ENCODE results near the gene ADAM15.

The ADAM15 gene

DNA sequence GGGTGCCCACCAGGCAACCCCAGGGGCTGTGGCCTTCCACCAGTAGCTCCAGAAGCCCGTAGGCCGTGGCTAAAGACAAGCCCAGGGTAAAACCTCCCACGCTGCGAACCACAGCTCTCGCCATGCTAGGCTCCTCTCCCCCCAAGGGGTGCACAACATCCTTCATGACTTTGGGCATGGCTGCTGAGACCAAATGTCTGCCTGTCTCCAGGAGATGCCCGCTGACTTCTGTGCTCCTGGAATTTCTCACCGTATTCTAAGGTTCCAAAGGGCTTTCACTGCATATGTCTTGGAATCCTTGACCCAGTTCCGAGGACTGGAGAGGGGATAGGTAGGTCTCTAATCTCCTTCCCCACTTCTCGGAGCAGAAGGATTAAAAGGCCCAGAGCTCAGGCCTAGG, 17.6 kb upstream of the ADAM15 start, which contains the start of the genes DCST1 and DCST2:
Gene DCST1 (plus strand): TSS at position 301 of the 400 bp plus-strand sequence. CDS start 213 bp downstream, outside the sequence.
Gene DCST2 (minus strand): TSS at position 258 of the 400 bp plus-strand sequence. CDS start 80 bp downstream, at position 178.
- TF ChIP-seq, protein P1, sequence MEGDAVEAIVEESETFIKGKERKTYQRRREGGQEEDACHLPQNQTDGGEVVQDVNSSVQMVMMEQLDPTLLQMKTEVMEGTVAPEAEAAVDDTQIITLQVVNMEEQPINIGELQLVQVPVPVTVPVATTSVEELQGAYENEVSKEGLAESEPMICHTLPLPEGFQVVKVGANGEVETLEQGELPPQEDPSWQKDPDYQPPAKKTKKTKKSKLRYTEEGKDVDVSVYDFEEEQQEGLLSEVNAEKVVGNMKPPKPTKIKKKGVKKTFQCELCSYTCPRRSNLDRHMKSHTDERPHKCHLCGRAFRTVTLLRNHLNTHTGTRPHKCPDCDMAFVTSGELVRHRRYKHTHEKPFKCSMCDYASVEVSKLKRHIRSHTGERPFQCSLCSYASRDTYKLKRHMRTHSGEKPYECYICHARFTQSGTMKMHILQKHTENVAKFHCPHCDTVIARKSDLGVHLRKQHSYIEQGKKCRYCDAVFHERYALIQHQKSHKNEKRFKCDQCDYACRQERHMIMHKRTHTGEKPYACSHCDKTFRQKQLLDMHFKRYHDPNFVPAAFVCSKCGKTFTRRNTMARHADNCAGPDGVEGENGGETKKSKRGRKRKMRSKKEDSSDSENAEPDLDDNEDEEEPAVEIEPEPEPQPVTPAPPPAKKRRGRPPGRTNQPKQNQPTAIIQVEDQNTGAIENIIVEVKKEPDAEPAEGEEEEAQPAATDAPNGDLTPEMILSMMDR (IDR thresholded peaks at IDR 0.05; ENCODE audit: low read length) = no peak
- no peak for TF ChIP-seq EZH2 (IDR thresholded peaks at IDR 0.05; ENCODE audit: borderline replicate concordance, low read length)
- H4K20me1 ChIP-seq (ENCODE audit: insufficient read depth, low read length) = no peaks in the 10 kb centered on the region
- H3F3A ChIP-seq (ENCODE audit: insufficient read depth, low read length) = no peaks in the 10 kb centered on the region
- H3K9me2 ChIP-seq (ENCODE audit: low read depth, low read length) = no peaks in the 10 kb centered on the region
- H3K9ac ChIP-seq (ENCODE audit: low read length) = no peak within 1 kb of the TSS
- H2AFZ ChIP-seq (ENCODE audit: low read length) = no peak within 1 kb of the TSS
- H3K4me3 ChIP-seq (ENCODE audit: low read depth, low read length, poor library complexity, severe bottlenecking) = no peak within 1 kb of the TSS
- H3K9me3 ChIP-seq (ENCODE audit: low read length) = no peaks in the 10 kb centered on the region
- H3K79me2 ChIP-seq (ENCODE audit: insufficient read depth, low read length) = no peaks in the 10 kb centered on the region
- H3K27ac ChIP-seq (ENCODE audit: low read depth, low read length, poor library complexity, severe bottlenecking) = no peak within 1 kb of the TSS
- H3K27me3 ChIP-seq (ENCODE audit: insufficient read depth, low read length) = peaks cover 8% of the 10 kb centered on the region; the same call in 1 of the 2 replicates
- no peaks in the 10 kb centered on the region for H3K4me1 ChIP-seq (ENCODE audit: insufficient read depth, low read length, severe bottlenecking)
- H3K4me2 ChIP-seq (ENCODE audit: low read length) = no peak within 1 kb of the TSS
- H3K36me3 ChIP-seq (ENCODE audit: insufficient read depth, low read length) = no peaks in the 10 kb centered on the region

DNA sequence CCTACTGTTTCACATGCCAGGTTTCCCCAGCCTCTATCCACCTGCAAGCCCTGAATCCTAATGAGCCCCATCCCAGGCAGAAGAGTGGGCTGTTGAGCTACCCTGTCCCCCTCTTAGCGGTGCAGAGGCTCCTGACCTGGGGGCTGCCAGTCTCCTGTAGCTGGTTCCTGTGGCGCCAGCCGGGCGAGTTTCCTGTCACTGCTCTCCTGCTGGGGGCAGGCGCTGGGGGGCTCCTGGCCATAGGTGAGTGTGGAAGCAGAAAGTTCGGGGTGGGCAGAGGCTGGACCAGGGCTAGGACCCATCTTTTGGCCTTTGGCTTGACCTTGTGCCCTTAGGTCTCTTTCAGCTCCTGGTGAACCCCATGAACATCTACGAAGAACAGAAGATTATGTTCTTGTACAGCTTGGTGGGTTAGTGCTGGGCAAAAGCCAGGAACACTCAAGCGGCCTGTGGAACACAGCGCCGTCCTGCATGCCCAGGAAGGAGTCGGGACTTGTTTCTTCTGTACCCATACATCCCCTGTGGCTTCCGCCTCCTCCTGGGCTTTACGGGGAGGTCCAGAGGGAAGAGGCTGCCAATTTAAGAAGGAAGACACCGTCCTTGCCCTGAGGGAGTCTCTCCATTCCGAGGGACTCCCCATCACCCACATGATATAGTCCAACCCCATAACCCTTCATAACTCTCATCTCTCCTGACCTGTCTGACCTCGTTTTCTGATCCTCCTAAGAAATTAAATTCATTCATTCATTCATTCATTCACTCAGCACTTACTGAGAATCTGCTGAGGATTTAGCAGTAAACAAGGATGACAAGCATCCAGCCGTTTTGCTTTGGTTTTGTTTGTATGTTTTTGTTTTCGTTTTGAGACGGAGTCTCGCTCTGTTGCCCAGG, 16.6 kb upstream of the ADAM15 start:
- Histone ChIP-seq H3K27me3 (ENCODE audit: insufficient read depth, low read length) (peaks cover 8% of the 10 kb centered on the region; the same call in 1 of the 2 replicates), H3K4me3 (ENCODE audit: low read depth, low read length, poor library complexity, severe bottlenecking) (no peak overlapping the region), H4K20me1 (ENCODE audit: insufficient read depth, low read length) (no peaks in the 10 kb centered on the region), H3K27ac (ENCODE audit: low read depth, low read length, poor library complexity, severe bottlenecking) (no peak overlapping the region), H3K9ac (ENCODE audit: low read length) (no peak overlapping the region), H3K36me3 (ENCODE audit: insufficient read depth, low read length) (no peaks in the 10 kb centered on the region), H3K9me3 (ENCODE audit: low read length) (no peaks in the 10 kb centered on the region), H3K79me2 (ENCODE audit: insufficient read depth, low read length) (no peaks in the 10 kb centered on the region), H2AFZ (ENCODE audit: low read length) (no peak overlapping the region), H3K4me2 (ENCODE audit: low read length) (no peak overlapping the region), H3F3A (ENCODE audit: insufficient read depth, low read length) (no peaks in the 10 kb centered on the region), H3K4me1 (ENCODE audit: insufficient read depth, low read length, severe bottlenecking) (no peaks in the 10 kb centered on the region), H3K9me2 (ENCODE audit: low read depth, low read length) (no peaks in the 10 kb centered on the region)
- TF ChIP-seq, protein P1 (IDR thresholded peaks at IDR 0.05; ENCODE audit: low read length) = no peak
- no peak for TF ChIP-seq EZH2 (IDR thresholded peaks at IDR 0.05; ENCODE audit: borderline replicate concordance, low read length)

GRCh38 chr1:155035936-155036335, 15.2 kb upstream of the ADAM15 start:
- Histone ChIP-seq H3K79me2 (ENCODE audit: insufficient read depth, low read length) (no peaks in the 10 kb centered on the region), H4K20me1 (ENCODE audit: insufficient read depth, low read length) (no peaks in the 10 kb centered on the region), H3F3A (ENCODE audit: insufficient read depth, low read length) (no peaks in the 10 kb centered on the region), H3K9ac (ENCODE audit: low read length) (no peak overlapping the region), H3K4me3 (ENCODE audit: low read depth, low read length, poor library complexity, severe bottlenecking) (no peak overlapping the region), H3K9me2 (ENCODE audit: low read depth, low read length) (no peaks in the 10 kb centered on the region), H3K36me3 (ENCODE audit: insufficient read depth, low read length) (no peaks in the 10 kb centered on the region), H3K9me3 (ENCODE audit: low read length) (no peaks in the 10 kb centered on the region), H3K27me3 (ENCODE audit: insufficient read depth, low read length) (peaks cover 11% of the 10 kb centered on the region), H3K27ac (ENCODE audit: low read depth, low read length, poor library complexity, severe bottlenecking) (no peak overlapping the region), H2AFZ (ENCODE audit: low read length) (no peak overlapping the region), H3K4me1 (ENCODE audit: insufficient read depth, low read length, severe bottlenecking) (no peaks in the 10 kb centered on the region), H3K4me2 (ENCODE audit: low read length) (no peak overlapping the region)
- TF ChIP-seq, protein P1 (IDR thresholded peaks at IDR 0.05; ENCODE audit: low read length) = no peak
- no peak for TF ChIP-seq EZH2 (IDR thresholded peaks at IDR 0.05; ENCODE audit: borderline replicate concordance, low read length)

All from OCI-LY1 (cell line).